ENCODE data around the gene PTOV1.

DNA sequence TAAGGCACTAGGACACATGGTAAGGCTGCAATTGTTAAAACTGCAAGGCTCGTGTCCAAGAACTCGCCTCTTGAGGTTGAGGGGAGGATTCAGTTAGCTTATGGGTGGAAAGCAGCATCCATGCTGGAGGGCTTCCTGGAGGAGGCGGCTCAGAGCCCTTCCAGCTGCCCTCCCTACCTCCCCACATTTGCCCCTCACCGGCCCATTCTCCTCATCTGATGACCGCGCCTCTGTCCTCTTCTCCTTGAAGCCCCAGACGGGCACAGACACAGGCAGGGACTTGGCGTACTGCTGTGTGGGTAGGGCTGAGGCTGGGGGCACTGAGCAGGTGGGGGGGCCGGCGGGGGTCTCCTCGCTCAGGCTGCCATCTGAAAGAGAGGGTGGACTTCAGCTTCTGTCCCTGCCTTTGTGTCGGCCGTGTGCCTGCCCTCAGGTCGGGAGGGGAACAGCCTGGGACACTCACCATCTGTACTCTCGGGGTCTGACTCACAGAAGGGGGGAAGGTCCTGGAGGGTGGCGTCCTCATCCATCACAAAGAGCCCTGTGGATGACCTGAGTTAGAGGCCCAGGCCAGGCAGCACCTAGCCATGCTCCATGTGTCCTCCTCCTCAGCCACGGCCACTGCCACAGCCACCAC, 20.5 kb downstream of the PTOV1 start:
- TF ChIP-seq CTCF (IDR thresholded peaks at IDR 0.05 in 4 of 5, conservative IDR thresholded peaks at IDR 0.05 in 1 of 5) (no peak), POLR2A (IDR thresholded peaks at IDR 0.05) (no peak)
